SK-N-MC (cell line): ENCODE data around the gene NEK8.

Experiments used
- EZH2 ChIP-seq: fragments of 200-600 bp; sonication (generic); IDR thresholded peaks from one replicate; pipeline ENCODE4 v1.6.1; 2017; ENCODE audit warnings: antibody characterized with exemption
- POLR2AphosphoS5 ChIP-seq: IDR thresholded peaks from 2 replicates; pipeline ENCODE4 v1.6.1; 2012; ENCODE audit warnings: mild to moderate bottlenecking, low read depth, low read length, borderline replicate concordance

GRCh38 chr17:28725660-28726225, 2.8 kb upstream of the NEK8 start:
- no peak for TF ChIP-seq EZH2
- peak; percentile 4; the same call in 1 of the 2 replicates for TF ChIP-seq POLR2AphosphoS5
